Stimulated activated CD4-positive, alpha-beta T cell treated with anti-CD3 and anti-CD28 coated beads, TNF-alpha, amount 100 ng/mL, for 24 hours (primary cell): Measurements from ENCODE around the gene ANO7.

Experiments used
- DNase-seq, 3 experiments: peaks; one replicate each; pipeline ENCODE4 v3.0.0-alpha.2; 2020; ENCODE audit warnings: low read depth in 3 of 3

Gene ANO7

GRCh38 chr2:241227594-241227993 lies 39.1 kb downstream of the ANO7 start:
- DNase-seq: no peak

- DNase-seq: no peak
Observed at GRCh38 chr2:241228081-241228859, 39.8 kb downstream of the ANO7 start.

- no peak for DNase-seq
Observed at GRCh38 chr2:241228860-241229516, 40.5 kb downstream of the ANO7 start.

DNA sequence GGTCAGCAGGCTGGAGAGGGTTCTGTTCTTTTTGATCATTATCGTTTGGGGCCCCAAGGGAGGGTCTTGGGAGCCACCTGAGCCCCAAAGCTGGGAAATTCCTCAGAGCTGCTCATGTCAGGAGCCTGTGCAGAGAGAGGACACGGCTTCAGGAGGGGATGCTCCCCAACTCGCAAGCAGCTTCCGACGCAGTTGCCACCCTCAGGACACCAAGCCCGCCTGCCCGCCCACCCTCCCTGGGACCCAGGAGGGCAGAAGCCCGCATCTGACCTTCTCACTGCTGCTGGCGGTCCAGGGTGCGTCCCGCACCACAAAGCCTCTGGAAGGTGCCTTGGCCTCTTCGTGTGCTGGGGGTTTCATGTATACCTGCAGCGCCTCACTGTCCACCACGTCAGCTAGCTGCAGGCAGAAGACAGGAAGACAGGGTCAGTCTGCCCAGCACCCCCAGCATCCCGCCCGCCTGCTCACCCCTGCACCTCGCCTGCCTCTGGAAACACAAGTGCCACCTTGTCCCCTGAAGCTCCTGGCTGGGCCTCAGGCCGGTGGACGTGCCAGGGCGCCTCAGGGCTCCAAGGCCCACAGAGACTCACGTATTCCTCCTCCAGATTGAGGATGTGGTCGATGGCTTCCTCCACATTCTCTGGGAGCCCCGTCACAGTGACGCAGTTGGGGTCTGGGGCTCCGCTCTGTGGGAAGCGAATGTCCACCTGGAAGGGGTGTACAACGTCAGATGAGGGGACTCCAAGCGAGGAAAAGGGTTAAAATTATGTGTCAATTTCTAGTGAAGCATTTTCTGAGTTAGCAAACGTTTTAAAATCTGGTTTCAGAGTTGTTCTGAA lies 41.3 kb downstream of the ANO7 start:
- DNase-seq: no peak

DNA sequence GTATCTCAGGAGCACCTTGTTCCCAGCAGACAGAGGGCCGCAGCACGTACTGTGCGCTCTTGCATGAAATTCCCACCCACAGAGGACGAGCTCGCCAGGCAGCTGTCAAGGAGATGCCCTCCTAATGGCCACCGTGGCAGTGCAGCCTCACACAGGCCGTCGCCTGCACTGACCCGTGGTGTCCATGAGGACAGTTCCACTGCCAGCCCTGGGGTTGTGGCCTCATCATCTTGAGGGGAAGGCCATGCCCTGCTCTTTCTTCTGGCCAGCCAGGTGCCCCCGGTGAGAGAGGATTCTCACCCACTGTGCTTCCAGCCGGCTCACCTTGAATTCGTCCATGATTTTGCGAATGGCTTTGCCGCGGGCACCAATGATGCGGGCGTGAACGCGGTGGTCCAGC lies 42.0 kb downstream of the ANO7 start:
- DNase-seq: no peak

GRCh38 chr2:241232736-241233575 lies 44.5 kb downstream of the ANO7 start:
- no peak for DNase-seq

GRCh38 chr2:241234066-241234790 lies 45.8 kb downstream of the ANO7 start:
- no peak for DNase-seq

DNA sequence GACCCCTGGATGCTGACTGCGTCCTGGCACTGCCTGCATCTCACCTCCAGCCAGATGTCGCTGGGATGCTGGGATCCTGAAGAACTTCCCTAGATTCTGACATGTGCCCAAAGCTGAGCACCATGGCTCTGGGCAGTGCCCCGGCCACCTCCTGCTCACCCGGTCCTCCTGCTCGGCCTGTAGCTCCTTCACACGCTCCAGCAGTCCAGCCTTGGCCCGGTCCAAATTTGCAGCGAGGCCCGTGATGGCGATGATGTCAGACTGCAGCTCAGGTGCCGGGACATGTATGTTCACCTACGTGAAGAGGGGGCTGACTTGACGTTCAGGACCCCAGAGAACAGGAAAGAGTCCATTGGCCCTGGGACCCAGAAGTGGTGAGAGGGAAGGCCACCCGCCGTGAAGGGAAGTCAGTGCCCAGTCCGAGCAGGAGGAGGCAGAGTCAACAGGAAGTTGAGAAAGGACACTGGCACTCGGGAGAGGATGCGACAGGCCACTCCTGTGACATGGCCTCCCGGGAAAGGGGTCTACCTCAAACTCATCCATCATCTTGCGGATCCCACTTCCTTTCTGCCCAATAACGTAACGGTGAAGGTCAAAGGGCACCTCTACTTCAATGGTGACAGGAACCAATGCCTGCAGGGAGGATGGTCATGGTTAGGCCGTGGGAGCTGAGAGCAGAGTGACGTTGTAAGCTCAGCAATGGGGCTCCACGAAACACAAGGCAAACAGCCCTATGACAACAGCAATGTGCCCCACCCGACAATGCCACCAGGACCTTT lies 46.7 kb downstream of the ANO7 start:
- no peak for DNase-seq

- DNase-seq: no peak
Observed at GRCh38 chr2:241235859-241236593, 47.5 kb downstream of the ANO7 start.

- no peak for DNase-seq
Observed at GRCh38 chr2:241237047-241237446, 48.6 kb downstream of the ANO7 start.

- DNase-seq: no peak
Observed at GRCh38 chr2:241237949-241238371, 49.5 kb downstream of the ANO7 start.

GRCh38 chr2:241238693-241239198 lies 50.3 kb downstream of the ANO7 start:
- no peak for DNase-seq

- no peak for DNase-seq
Observed at GRCh38 chr2:241239552-241240202, 51.2 kb downstream of the ANO7 start.

DNA sequence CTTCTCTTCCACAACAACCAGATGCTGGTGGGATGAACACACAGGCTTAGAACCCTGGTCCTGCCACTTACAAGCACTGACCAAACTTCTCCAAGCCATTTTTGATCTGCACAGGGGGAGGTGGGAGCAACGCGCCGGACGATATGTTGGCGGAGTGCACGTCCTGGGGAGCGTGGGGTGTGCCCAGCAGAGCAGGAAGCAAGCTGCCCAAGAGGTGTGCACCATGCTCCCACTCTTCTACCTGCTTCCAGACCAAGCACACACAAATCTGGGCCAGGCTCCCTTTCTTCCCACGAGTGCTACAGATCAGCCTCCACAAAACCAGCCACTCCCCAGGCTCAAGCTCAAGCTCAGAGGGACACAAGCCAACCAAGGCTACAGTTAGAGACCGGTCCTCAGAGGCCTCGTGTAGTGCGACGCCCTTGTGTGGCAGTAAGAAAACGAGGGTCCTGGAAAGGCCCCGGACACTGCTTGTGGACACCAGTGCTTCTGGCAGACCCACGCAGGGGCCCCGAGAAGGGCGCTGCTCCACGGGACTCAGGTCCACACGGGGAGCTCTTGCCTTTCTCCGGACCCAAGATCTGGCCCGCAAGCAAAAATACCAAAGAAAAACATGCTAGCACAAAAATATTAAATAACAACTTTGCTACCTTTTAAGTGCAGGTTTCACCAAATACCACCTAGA lies 52.0 kb downstream of the ANO7 start:
- DNase-seq: no peak

DNA sequence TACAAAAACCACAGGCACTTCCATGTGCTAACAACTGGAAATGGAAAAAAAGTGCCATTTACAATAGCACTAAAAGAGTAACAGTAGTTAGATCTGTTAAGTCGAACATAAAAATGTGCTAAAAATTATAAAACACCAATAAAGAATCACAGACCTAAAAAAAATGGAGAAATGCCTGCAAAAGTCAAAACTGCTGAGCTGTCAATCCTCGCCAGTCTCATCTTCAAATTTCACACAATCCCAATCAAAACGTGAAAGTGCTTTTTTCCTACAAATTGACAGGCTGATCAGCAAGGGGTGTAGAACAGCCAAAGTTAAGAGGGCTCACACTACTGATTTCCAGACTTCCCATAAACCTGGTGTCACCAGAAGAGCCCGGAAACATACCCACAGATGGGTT lies 53.2 kb downstream of the ANO7 start:
- DNase-seq: no peak

- no peak for DNase-seq
Observed at GRCh38 chr2:241242306-241242705, 53.8 kb downstream of the ANO7 start.

- DNase-seq: no peak
Observed at GRCh38 chr2:241244368-241244767, 55.9 kb downstream of the ANO7 start.

- no peak for DNase-seq
Observed at GRCh38 chr2:241248289-241248688, 59.8 kb downstream of the ANO7 start.
